HG02973 (cell line): ENCODE measurements around the gene WWTR1.
A peak's percentile ranks its signal among the peaks of the same experiment; 100 is the strongest.

Experiments used
- ATAC-seq: cut with Tn5 transposase; IDR thresholded peaks from one replicate; pipeline ENCODE4 v1.9.1; 2021; ENCODE audit warnings: moderate library complexity; ENCODE audit not compliant: unreplicated experiment

WWTR1 gene

DNA sequence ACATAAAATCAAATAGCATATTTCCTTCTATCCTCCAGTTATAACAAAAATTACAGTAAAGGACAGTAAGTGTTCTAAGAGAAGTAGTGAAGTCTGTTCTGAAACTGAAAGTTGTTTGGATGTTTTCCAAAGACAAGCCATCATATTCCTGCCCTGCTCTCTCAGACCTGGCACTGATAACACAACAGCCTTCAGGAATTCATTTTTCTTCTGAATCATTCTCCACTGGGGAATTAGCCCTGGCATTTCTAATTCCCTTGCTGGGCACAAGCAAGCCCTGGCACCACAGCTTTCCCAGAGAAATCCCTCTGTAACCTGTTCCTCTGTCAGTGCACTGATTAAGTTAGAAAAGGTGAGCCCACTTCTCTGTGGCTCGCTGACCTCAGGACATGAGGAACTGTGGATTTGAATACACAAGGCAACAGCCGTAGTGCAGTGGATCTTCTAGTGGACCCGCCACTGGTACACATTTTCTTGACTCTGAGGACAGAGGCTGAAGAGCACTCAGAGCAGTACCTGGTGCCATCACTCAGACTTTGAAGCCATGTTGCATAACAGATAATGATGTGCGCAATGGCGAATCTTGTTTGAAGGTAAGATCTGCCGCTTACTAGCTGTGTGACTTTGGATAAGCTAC is 61.6 kb downstream of the WWTR1 start:
- no peak for ATAC-seq

DNA sequence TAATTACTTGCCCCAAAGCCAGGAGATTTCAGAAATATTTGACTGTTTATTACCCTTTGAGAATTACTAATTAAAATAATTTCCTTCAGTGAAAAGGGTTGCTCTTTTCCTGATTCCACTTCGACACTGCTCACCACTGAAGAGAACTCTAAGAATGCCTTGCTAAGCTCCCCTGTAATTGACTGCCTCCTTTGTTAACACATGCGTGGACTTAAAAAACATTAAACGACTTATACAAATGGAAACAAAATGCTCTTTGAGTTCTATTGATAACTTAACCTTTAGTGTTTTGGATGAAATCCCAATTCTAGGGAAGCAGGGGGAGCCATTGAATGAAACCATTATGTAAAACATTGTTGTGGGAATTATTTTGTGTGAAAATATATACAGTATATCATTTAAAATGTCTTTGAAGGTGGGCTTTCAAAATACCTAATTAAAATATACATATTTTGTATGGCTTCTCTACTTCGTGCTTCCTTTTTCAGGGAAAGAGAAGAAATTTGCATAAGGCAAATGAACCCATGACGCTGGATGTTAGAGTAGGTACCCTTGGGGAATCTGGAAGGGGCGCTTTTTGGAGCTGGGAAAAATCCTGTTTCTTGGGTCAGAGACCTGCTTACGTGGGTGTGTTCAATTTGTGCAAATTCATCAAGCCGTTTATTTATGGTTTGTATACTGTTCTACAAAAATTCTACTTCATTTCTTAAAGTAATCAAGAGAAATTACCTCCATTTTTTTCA is 64.2 kb downstream of the WWTR1 start:
- ATAC-seq, result no peak

DNA sequence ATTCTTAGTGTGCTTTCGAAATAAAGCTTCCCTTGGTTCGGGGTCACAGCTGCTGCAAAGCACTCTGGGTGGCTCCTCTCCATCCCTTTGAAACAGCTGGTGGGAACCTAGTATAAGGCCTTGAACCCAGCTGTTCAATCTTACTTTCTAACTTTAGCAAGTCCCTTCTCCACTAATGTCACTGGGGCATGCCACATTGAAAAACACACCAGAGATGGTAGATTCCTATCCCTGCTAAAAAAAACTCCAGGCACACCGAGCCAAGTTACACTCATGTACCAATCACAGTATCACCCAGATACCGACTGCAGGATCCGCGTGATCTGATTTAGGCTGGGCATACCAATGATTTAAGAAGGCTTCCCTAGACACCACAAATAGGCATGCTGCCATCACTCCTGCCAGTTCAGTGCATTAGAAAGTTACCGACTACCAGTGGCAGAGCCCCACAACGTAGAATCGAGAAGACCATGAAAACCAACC is 65.0 kb downstream of the WWTR1 start:
- no peak for ATAC-seq

DNA sequence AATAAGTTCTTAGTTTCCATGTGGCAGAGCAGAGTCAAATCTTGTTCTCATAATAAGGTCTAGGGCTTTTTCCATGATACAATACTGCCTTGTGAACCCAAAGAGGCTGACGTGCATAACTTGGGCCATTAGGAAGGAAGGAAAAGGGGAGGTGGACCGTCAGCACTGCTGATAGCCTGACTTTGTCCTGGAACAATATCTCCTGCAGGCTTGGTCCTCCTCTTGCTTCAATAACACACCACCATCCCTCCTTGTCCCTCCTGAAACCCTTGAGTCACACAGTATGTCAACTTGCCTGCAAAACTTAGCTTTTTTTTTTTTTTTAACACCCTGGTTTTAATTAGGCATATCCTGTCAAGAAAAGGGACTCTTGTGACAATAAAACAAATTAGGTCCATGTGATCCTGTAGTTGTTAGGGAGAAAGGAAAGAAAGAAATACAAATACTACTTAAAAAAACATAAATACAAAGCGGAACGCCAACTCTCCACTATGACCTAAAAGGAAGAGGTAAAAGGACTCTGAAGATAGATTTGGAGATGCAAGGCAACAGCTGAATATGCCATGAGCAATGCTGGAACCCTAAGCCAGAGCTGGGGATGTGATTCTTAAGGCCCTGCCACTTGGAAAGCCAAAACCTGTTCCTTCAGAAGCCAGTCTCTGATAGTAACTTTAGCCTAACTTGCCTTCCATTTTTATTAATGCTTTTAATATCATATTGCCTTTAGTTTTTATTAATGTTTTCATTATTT is 67.0 kb downstream of the WWTR1 start:
- ATAC-seq, result no peak

DNA sequence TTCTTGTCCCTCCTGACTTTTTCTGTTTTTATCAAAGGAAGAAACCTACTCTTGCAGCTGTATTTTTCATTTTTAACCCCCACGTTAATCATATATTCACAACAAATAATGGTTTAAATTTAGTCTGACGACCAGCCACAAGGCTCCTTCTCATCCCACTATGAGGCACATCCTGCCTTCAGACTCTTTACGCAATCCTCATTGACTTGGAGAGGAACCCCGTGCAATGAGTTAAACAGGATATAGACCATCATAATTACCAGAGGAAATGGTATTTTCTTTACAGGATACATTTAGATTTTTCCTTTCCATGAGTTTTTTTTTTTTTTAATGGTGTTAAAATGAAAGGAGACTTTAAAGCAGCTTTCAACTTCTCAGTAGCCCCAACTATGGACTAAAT is 68.5 kb downstream of the WWTR1 start:
- no peak for ATAC-seq

DNA sequence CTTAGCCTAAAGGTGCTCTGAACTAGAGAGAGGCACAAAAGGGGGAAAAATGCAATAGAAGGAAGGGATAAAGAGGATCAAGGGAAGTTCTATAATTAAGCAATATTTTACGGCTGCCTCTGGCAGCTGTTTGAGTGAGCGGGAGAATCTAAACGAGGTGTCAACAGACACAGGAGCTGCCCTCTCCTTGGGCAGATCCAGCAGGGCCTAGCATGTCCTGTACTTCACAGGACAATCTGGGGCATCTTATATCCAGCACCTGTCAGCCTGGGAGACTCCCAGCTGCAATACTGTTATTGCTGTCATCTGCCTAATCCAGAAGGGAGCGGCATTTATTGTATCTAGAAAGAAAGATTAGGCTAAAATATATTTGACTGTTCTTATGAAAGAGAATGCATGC is 68.9 kb downstream of the WWTR1 start:
- ATAC-seq, result no peak

DNA sequence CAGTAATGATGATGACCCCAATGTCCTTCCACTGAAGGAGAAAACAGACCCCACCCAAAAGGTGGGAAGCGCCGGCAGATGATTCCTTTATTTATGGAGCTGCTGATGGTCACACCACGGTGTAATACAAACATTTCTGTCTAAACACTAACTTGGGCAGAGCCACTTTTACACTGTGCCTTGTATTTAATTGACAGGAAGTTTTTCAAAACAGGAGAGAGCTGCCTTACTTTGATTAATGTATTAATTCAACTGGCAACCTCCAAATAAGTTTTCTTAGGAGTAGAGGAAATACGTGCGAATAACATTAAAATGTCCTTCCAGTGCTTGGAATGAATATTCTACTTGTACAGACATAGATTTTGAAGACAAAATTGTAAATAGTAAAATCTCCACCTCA is 70.4 kb downstream of the WWTR1 start:
- ATAC-seq, result no peak

DNA sequence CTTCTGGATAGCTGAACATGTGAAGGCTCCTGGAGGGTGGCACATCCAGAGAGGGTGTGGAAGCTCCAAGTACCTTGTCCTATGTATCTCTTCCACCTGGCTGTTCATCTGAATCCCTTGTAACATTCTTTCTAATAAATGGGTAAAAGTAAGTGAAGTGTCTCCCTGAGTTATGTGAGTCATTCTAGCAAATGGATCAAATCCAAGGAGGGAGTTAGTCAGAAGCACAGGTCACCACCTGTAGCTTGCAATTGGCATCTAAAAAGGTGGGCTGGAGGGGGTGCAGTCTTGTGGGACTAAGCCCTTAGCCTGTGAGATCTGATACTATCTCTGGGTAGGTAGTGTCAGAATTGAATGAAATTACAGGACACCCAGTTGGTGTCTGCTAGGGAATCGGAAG is 71.0 kb downstream of the WWTR1 start:
- ATAC-seq, result no peak

DNA sequence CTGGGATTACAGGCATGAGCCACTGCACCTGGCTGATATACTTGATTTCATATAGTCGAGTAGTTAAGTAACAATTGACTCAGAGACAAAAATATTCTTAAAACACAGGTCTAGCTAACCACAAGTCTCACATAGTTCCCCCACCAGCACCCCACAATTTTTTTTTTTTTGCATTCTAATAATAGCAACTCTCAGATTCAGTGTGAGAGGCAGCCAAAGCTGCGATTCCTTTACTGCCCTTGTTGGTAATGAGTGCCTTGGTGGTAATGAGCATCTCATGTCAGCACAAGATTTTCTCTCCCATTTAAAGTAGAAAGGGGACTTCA is 72.5 kb downstream of the WWTR1 start:
- peak; percentile 85 for ATAC-seq

DNA sequence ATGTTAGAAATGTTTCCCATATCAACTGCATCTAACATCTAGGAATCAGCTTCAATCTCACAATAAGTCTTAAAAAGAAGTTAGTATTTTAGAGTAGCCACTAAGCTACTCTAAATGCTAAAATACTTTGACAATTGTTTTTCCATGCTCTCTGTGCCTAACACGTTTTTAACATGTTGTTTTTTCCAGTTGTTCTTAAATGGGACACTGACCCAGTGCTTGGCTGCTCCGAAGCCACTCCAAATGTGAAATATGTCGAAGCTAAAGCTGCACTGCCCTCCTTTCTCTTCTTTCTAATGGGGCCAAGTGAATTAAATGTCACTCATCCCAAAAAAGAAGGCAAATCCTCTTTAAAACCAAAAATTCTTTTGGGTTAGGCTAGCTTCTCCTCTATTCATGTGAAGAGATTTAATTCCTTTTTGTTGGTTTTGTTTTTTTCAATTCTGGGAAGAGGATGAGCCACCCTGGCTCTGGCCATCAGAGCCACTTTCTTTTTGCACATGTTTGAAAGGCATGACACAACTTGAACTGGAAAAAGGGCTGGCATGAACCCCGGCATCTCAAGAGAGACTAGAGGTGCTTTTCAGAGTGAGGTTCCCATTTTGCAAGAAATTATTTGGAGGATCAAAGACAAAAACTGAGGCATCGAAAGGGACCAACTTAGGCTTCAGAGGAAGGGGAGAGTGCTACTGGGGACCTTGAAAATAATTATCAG is 73.7 kb downstream of the WWTR1 start:
- ATAC-seq, result no peak

DNA sequence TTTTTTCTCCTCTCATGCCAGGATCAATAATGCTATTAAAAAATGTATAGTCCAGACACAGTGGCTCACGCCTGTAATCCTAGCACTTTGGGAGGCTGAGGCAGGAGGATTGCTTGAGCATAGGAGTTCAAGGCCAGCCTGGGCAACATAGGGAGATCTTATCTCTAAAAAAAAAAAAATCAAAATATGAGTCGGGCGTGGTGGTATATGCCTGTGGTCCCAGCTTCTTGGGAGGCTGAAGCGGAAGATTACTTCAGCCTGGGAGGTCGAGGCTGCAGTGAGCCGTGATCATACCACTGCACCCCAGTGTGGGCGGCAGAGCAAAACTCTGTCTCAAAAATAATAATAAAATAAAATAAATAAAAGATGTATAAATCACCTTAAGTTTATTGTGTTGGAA is 75.4 kb downstream of the WWTR1 start:
- ATAC-seq, result no peak

DNA sequence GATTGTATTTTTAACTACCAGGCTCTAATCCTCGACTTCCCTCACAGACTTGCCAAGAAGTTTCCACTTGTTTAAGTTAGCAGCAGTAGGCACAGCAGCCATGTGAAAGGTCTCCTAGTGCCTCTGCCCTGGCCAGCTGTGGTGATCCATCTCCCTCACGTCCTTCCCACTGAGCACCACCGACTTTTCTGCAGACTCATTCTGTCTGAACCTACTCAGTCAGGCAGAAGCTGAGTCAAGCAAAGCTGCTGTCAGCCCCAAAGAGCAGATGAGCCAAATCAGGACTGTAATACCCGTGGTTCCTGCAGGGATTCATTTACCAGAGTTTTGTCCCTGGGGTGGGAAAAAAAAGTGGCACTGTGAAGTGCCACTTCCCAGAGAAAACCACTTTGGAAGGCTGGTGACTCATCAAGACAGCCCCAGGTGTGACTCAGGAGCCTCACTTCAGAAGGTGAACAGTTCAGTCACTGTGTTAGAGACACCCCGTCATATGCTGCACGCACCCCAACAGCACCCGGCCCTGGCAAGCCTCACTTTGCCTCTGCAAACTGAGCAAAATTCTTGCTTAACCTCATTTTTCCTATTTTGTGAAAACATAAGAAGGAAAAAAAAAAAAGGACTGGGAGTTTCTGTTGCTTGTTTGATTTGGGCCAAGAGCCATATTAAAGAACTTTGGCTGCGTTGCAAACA is 76.0 kb downstream of the WWTR1 start:
- no peak for ATAC-seq

DNA sequence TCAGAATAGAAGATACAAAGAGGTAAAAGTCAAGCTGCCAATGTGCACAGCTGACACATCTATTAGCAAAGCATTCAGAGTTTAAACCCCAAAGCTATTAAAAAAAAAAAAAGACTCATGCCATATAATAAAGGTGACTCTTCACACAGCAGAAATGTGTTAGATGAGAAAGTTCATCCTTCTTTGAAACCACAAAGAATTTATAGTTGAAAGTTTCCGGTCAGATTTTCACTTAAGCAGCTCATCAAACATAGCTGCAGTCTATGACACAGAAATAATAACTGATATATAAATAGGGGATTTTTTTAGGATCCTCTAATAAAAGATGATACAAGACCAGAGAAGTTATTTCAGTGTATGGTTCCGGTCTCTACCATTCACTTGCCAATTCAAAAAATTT is 76.6 kb downstream of the WWTR1 start:
- no peak for ATAC-seq

DNA sequence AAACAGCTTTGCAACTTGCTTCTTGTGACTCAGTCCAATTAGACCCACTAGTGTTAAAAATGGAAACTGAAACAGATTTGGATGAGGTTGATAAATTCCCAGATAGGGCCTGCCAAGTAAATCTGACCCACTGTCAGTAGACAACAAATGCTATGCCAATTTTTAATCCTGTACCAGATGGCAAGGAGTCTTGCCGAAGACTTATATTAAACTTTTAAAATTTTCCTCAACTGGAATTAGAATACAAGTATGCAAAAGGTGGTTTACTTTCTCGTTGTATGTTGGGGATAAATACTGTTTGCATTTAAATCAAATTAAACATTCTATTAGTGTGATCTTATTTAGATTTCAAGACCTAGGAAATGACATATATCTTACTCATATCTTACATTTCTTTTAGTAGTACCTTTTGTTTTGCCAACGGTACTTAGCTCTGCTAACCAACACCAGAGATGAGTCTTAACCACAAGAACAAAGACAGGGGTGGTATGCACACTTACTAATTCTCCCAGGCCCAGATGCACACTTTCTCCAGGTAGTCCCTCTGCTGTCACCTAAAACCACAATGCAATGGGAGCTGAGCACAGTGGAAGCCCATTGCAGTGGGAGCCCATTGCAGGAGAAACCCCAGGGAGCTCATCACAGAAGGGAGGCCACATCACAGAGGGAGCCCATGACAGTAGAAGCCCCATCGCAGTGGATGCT is 77.8 kb downstream of the WWTR1 start:
- peak; percentile 68 for ATAC-seq

DNA sequence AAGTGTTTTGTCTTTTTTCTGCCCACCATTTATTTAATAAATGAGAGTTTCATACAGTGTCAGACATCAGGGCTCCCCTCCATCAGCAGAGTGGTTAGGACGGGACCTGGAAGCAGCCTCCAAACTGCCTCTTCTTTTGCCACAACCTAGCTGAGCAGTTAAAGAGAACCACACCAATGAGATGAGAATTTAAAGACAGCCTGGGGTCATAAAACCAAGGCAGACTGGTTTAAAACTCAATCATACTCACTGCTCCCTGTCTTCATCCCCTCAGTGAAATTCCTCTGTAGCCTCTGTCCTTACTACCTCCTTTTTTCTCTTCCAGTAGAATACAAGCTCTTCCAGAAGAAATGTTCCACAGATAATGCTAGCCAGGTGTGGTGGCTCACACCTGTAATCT is 78.7 kb downstream of the WWTR1 start:
- ATAC-seq, result no peak

DNA sequence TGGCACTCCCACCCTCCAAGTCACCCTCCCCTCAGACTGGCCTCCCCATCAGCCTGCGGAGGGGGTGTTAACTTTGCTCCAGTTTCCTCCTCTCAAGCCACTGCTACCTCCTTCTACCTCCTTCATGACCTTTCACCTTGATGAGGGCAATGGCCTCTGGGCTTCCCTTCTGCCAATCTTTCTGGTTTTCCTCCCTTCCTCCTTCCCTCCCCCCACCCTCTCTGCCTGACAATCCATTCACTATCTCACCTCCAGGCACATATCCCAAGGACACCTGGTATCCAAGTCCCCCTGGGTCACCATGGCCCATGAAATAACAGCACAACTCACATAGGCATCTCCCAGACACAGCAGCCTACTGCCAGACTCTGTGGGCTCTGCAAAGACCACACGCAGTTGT is 80.0 kb downstream of the WWTR1 start:
- no peak for ATAC-seq

DNA sequence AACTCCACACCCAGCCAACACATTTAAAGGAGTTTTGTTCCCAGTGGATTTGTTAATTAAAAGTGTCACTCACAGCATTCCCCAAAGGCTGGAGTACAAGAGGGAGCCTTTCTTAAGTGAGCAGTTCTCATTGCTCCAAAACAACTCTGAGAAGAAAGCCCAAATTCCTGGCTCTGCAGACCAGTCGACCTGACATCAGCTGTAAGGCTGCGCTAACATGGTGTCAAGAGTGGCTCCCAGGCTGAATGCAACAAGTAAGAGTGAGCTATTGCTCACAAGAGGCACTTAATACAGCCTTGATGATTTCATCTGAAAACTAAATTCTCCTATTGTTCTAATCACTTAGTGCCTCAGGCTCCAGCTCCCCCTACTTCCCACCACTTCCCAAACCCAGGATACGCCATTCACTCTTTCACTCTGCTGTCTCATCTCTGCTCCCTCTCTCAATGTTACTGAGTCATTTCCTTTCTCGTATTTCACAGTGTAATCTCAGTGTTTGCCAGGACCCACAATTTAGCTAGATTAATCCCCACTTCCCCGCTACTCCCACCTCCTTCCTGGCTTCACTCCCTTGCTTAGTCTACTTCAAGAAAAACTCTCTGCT is 81.8 kb downstream of the WWTR1 start:
- no peak for ATAC-seq

DNA sequence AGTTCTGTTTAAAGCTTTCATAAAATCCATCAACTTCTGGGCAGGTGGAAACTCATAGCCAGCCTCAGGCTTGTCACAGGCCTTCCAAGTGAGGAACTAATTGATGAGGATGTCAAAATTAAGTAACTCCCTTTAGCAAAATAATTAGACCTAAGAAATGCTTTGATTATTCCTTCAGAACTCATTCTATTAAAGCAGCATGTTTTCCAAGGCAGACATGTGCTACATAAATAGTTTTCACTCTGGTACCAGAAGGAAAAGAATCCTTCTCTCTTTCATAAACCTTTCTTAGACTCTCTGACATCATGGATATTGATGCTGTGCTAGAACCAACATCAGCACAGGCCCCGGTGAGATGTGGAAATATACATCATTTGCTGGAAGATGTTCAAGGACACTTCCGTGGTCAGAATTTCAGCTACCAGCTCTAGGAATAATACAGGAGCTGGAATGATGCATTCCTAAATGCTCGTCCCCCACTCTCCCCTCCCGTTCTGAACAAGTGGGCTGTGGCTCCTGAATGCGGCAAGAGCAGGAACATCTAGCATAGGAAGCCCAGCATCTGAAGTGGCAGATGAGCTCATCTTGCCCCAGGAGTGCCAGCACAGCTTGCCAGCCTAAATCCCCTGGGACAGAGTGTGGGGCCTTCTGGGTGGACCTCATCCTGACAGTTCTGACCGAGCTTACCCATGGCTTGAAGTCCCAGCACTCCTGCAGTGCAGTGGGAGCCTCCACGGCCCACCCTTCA is 82.4 kb downstream of the WWTR1 start:
- no peak for ATAC-seq

DNA sequence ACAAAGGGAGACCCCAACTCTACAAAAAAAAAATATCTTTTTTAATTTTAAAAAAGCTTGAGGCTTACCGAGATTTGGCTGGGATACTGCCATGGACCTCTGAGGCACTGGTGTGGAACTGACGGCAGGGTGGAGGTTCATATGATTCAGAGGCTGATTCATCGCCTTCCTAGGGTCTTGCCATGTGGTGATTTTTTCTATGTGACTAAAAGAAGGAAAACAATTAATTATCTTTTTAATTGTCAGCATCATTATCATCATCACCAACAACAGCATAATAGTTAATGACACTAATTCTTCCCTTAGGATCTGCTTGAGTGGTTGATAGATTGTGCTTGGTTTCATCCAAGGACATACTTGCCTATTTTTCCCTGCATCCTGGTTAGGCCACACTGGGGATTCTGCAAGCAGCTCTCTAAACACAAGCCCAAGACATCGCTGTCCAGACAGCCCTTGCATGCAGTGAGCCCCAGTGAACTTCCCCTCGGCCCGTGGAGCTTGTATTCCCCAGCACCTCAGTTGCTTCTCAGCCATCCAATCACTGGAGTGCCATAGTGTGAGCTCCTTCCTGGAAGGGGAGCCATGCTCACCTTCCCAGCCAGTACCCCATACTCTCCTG is 84.9 kb downstream of the WWTR1 start:
- ATAC-seq, result no peak
